IMR-90 (cell line): ENCODE data around the gene CCR9. TPM values are rescaled to one million over a fixed set of nuclear protein-coding genes. Genes with fewer than 3 reads are reported as not detected.
A peak's percentile ranks its signal among the peaks of the same experiment; 100 is the strongest.

Source experiments
- ATAC-seq: fragments of 200-7000 bp; cut with Tn5 transposase; 2 replicates; pipeline ENCODE4 v1.9.1; 2020; ENCODE audit warnings: low read depth, mild to moderate bottlenecking, moderate library complexity
- BruUV-seq: library from RNA; stranded (reverse); fragments of 400-500 nt; replicated peaks from 2 replicates; lab custom pipeline; 2021; lab: Mats Ljungman, UMichigan
- CTCF ChIA-PET: fragments of 300-600 bp; formaldehyde crosslinking; extraction: SDS; loops from one replicate; lab custom pipeline; 2021; ENCODE audit warnings: antibody characterized with exemption; lab: Yijun Ruan, JAX
- POLR2A ChIA-PET: fragments of 300-600 bp; sonication (Branson Sonifier 250); formaldehyde crosslinking; loops from one replicate; lab custom pipeline; 2022; ENCODE audit warnings: antibody characterized with exemption; ENCODE audit not compliant: unreplicated experiment; lab: Charles Lee
- DNase-seq: peaks from one replicate; pipeline ENCODE4 v3.0.0; 2013
- H2AFZ ChIP-seq: replicated peaks from 2 replicates; pipeline ENCODE3; 2013; ENCODE audit warnings: low read length, mild to moderate bottlenecking; ENCODE audit not compliant: poor library complexity
- H2AK5ac ChIP-seq: 2 replicates; pipeline ENCODE4 v1.6.1; 2013; ENCODE audit warnings: low read depth, low read length, inconsistent platforms
- H2AK9ac ChIP-seq: replicated peaks from 2 replicates; pipeline ENCODE3; 2013; ENCODE audit warnings: mild to moderate bottlenecking, low read depth, low read length, moderate library complexity; ENCODE audit not compliant: poor library complexity
- H2BK120ac ChIP-seq: 2 replicates; pipeline ENCODE4 v1.6.1; 2013; ENCODE audit warnings: low read depth, low read length, inconsistent platforms
- H2BK15ac ChIP-seq: 3 replicates; pipeline ENCODE4 v1.6.1; 2013; ENCODE audit warnings: low read depth, low read length, inconsistent platforms
- H2BK20ac ChIP-seq: 2 replicates; pipeline ENCODE4 v1.6.1; 2013; ENCODE audit warnings: low read depth, mild to moderate bottlenecking, inconsistent platforms, low read length, moderate library complexity
- H2BK5ac ChIP-seq: 2 replicates; pipeline ENCODE4 v1.6.1; 2013; ENCODE audit warnings: mild to moderate bottlenecking, low read depth, low read length, inconsistent platforms; ENCODE audit not compliant: poor library complexity, severe bottlenecking
- H3K14ac ChIP-seq: replicated peaks from 2 replicates; pipeline ENCODE4 v1.6.1; 2013; ENCODE audit warnings: low read depth, low read length, inconsistent platforms
- H3K18ac ChIP-seq: 2 replicates; pipeline ENCODE4 v1.6.1; 2013; ENCODE audit warnings: low read depth, low read length, control low read depth
- H3K23ac ChIP-seq: 2 replicates; pipeline ENCODE4 v1.6.1; 2013; ENCODE audit warnings: low read depth, low read length, inconsistent platforms
- H3K27ac ChIP-seq: 2 replicates; pipeline ENCODE4 v1.5.1; 2013; ENCODE audit warnings: mild to moderate bottlenecking, control low read depth, low read length; ENCODE audit not compliant: insufficient read depth
- H3K27me3 ChIP-seq: 2 replicates; pipeline ENCODE4 v1.6.1; 2013; ENCODE audit warnings: low read length; ENCODE audit not compliant: control insufficient read depth, insufficient read depth
- H3K36me3 ChIP-seq: 2 replicates; pipeline ENCODE4 v1.6.1; 2013; ENCODE audit warnings: low read length, mixed read lengths; ENCODE audit not compliant: control insufficient read depth, insufficient read depth
- H3K4ac ChIP-seq: 2 replicates; pipeline ENCODE4 v1.6.1; 2013; ENCODE audit warnings: low read depth, low read length, inconsistent platforms
- H3K4me1 ChIP-seq: 2 replicates; pipeline ENCODE4 v1.6.1; 2013; ENCODE audit warnings: low read length, mixed read lengths; ENCODE audit not compliant: control insufficient read depth, insufficient read depth
- H3K4me2 ChIP-seq: 2 replicates; pipeline ENCODE4 v1.6.1; 2013; ENCODE audit warnings: low read depth, mild to moderate bottlenecking, control low read depth, low read length, moderate library complexity
- H3K4me3 ChIP-seq: 2 replicates; pipeline ENCODE4 v1.5.1; 2013; ENCODE audit warnings: low read depth, mild to moderate bottlenecking, control low read depth, low read length, moderate library complexity; ENCODE audit not compliant: insufficient read depth
- H3K56ac ChIP-seq: 2 replicates; pipeline ENCODE4 v1.6.1; 2013; ENCODE audit warnings: low read length, inconsistent platforms; ENCODE audit not compliant: insufficient read depth; ENCODE audit errors: extremely low read depth
- H3K79me1 ChIP-seq, 2 experiments: 2 replicates each; pipeline ENCODE4 v1.6.1; 2013; ENCODE audit warnings: low read length in 2 of 2, inconsistent platforms in 1 of 2, low read depth in 1 of 2
- H3K9ac ChIP-seq: 2 replicates; pipeline ENCODE4 v1.6.1; 2013; ENCODE audit warnings: low read depth, low read length, control low read depth
- H3K9me1 ChIP-seq: 2 replicates; pipeline ENCODE4 v1.6.1; 2013; ENCODE audit warnings: low read length, inconsistent platforms; ENCODE audit not compliant: insufficient read depth
- H3K9me3 ChIP-seq: 2 replicates; pipeline ENCODE4 v1.6.1; 2013; ENCODE audit warnings: low read length; ENCODE audit not compliant: control insufficient read depth, insufficient read depth
- H4K20me1 ChIP-seq: 2 replicates; pipeline ENCODE4 v1.6.1; 2013; ENCODE audit warnings: low read length, inconsistent platforms; ENCODE audit not compliant: insufficient read depth
- H4K5ac ChIP-seq: 2 replicates; pipeline ENCODE4 v1.6.1; 2013; ENCODE audit warnings: mild to moderate bottlenecking, low read depth, low read length, control low read depth
- H4K8ac ChIP-seq, 2 experiments: 2 replicates each; pipeline ENCODE4 v1.6.1; 2013; ENCODE audit warnings: low read depth in 2 of 2, low read length in 2 of 2, control low read depth in 1 of 2, inconsistent platforms in 1 of 2
- H4K91ac ChIP-seq: 2 replicates; pipeline ENCODE4 v1.6.1; 2013; ENCODE audit warnings: low read depth, low read length, inconsistent platforms; ENCODE audit not compliant: insufficient read depth
- BHLHE40 ChIP-seq: fragments of 150-350 bp; IDR thresholded peaks from 2 replicates; pipeline ENCODE4 v1.6.1; 2016; ENCODE audit warnings: mild to moderate bottlenecking, low read depth, low read length
- CHD1 ChIP-seq: IDR thresholded peaks from 2 replicates; pipeline ENCODE4 v1.6.1; 2012; ENCODE audit warnings: low read depth, low read length, improper control_type of control experiment
- CTCF ChIP-seq: conservative IDR thresholded peaks from 2 replicates; pipeline ENCODE4 v1.5.1; 2012; ENCODE audit warnings: mild to moderate bottlenecking, low read depth, low read length, improper control_type of control experiment
- FOS ChIP-seq: fragments of 150-350 bp; IDR thresholded peaks from 2 replicates; pipeline ENCODE4 v1.6.1; 2016; ENCODE audit warnings: low read depth, low read length
- MAFK ChIP-seq: IDR thresholded peaks from 2 replicates; pipeline ENCODE4 v1.6.1; 2012; ENCODE audit warnings: low read depth, low read length, improper control_type of control experiment
- MXI1 ChIP-seq: IDR thresholded peaks from 2 replicates; pipeline ENCODE4 v1.6.1; 2012; ENCODE audit warnings: low read depth, mild to moderate bottlenecking, low read length, moderate library complexity, borderline replicate concordance
- RAD21 ChIP-seq: IDR thresholded peaks from 2 replicates; pipeline ENCODE4 v1.6.1; 2012; ENCODE audit warnings: low read length, improper control_type of control experiment
- RFX5 ChIP-seq: IDR thresholded peaks from 2 replicates; pipeline ENCODE4 v1.8.0; 2012; ENCODE audit warnings: low read depth, mild to moderate bottlenecking, low read length, moderate library complexity
- SMC3 ChIP-seq: fragments of 150-350 bp; IDR thresholded peaks from 2 replicates; pipeline ENCODE4 v1.6.1; 2016; ENCODE audit warnings: low read depth, mild to moderate bottlenecking, antibody characterized with exemption, low read length, moderate library complexity
- USF2 ChIP-seq: fragments of 150-350 bp; IDR thresholded peaks from 2 replicates; pipeline ENCODE4 v1.6.1; 2017; ENCODE audit warnings: mild to moderate bottlenecking, antibody characterized with exemption, low read length, low read depth
- WGBS, 2 experiments: methylation state at CpG; one replicate each; pipeline versions ENCODE4 v1.1.5 to v1.1.7; 2013; ENCODE audit warnings: missing lambda C conversion rate in 2 of 2; ENCODE audit not compliant: insufficient read length in 1 of 2; ENCODE audit errors: extremely low coverage in 2 of 2; 5-methylcytosine and 5-hydroxymethylcytosine counted together
- dilution Hi-C: fragments of 300-500 bp; cut with HindIII; formaldehyde crosslinking; loops from one replicate; pipeline ENCODE4 v1.14.3; 2018; ENCODE audit warnings: low sequenced_read_pairs; ENCODE audit not compliant: unreplicated experiment
- in situ Hi-C: fragments of 300-500 bp; cut with MboI; formaldehyde crosslinking; loops from 3 replicates; pipeline ENCODE4 v1.14.3; 2019; ENCODE audit warnings: low sequenced_read_pairs, inconsistent platforms, mixed read lengths
- intact Hi-C: fragments of 100-400 bp; cut with micrococcal nuclease; formaldehyde crosslinking; loops from 2 replicates; pipeline ENCODE4 v1.10.0; 2022
- polyA plus RNA-seq, 3 experiments: library from polyadenylated mRNA; depleted of rRNA; stranded (reverse); fragments of >200 nt; gene quantifications; 2 replicates each; pipeline ENCODE4 v1.2.3, GENCODE V29; 2012; ENCODE audit warnings: low replicate concordance in 1 of 3
- total RNA-seq: library from RNA; depleted of rRNA; stranded (reverse); fragments of >200 nt; gene quantifications from 2 replicates; pipeline ENCODE4 v1.2.3, GENCODE V29; 2012

Gene CCR9
- total and polyA plus RNA-seq, 2 of the 4 experiments (the other 2 are of a cell fraction), result not detected

- 0 out of 2 replicates have a peak overlapping the region, but pooled peaks have one; percentile 12 for H2BK20ac ChIP-seq
- no peak overlapping the region for H3K23ac ChIP-seq
- no peak overlapping the region for H4K5ac ChIP-seq
- H3K4me2 ChIP-seq, result no peak overlapping the region
- TF ChIP-seq RFX5 (no peak), MAFK (no peak), FOS (no peak), CTCF (no peak), SMC3 (no peak), CHD1 (no peak), RAD21 (no peak), BHLHE40 (no peak), MXI1 (no peak), USF2 (no peak)
- no peaks in the 10 kb centered on the region for H4K20me1 ChIP-seq
- H3K9me1 ChIP-seq, result peaks cover 12% of the 10 kb centered on the region; the same call in 1 of the 2 replicates
- peaks cover 14% of the 10 kb centered on the region for H3K36me3 ChIP-seq
- no peak overlapping the region for H2BK15ac ChIP-seq
- 0 out of 2 replicates have a peak overlapping the region, but pooled peaks have one; percentile 9 for H4K91ac ChIP-seq
- no peaks in the 10 kb centered on the region for H3K27me3 ChIP-seq
- ChIA-PET CTCF (interaction anchor here (0.6 to 4.0 kb wide), 12 partner anchors 8 to 431 kb away, joined by 3 to 84 read pairs (median 4); partner anchors contain the start of gene CCR5), POLR2A (no interaction called here)
- H2BK5ac ChIP-seq, result no peak overlapping the region
- no CpG with 5 or more reads among the region's 5 CpGs for WGBS, 2 experiments
- no peak overlapping the region for H2AK5ac ChIP-seq
- H3K4ac ChIP-seq, result no peak overlapping the region
- intact Hi-C loops, result loop anchor here (2.0 kb wide), 1 partner anchor 439 kb away; no protein-coding TSS in a partner anchor
- no peak overlapping the region for H3K56ac ChIP-seq
- H2BK120ac ChIP-seq, result no peak overlapping the region
- H3K4me3 ChIP-seq, result no peak overlapping the region
- H2AFZ ChIP-seq, result no peak overlapping the region
- H3K79me1 ChIP-seq, result no peaks in the 10 kb centered on the region
- H3K9ac ChIP-seq, result no peak overlapping the region
- peaks cover 4% of the 10 kb centered on the region; the same call in 1 of the 2 replicates for H3K9me3 ChIP-seq
- BruUV-seq, result no TSS peak
- DNase-seq, result peak; percentile 6
- no peak overlapping the region for H3K18ac ChIP-seq
- peak; percentile 30; the same call in 1 of the 2 replicates for ATAC-seq
- in situ Hi-C loops, result no loop called here
- H3K4me1 ChIP-seq, result peaks cover 4% of the 10 kb centered on the region
- H3K27ac ChIP-seq, result no peak overlapping the region
- H4K8ac ChIP-seq, result no peak overlapping the region
- H3K14ac ChIP-seq, result 0 out of 2 replicates have a peak overlapping the region, but pooled peaks have one; percentile 20
- dilution Hi-C loops, result no loop called here
- no peak overlapping the region for H2AK9ac ChIP-seq
These were observed 53.0 kb downstream of the CCR9 start for GRCh38 chr3:45939341-45939771.
